Right forelimb (tissue), 1 donor: ENCODE measurements around the gene RAB22A.
A peak's percentile ranks its signal among the peaks of the same experiment; 100 is the strongest.

Experiments
- DNase-seq: peaks from one replicate; pipeline ENCODE4 v3.0.0-alpha.2; 2018

Gene RAB22A

GRCh38 chr20:58305061-58305460 lies 4.5 kb upstream of the RAB22A start:
- no peak for DNase-seq

- no peak for DNase-seq
These were observed 2.9 kb upstream of the RAB22A start for GRCh38 chr20:58306421-58307261.

GRCh38 chr20:58307270-58307669 lies 2.2 kb upstream of the RAB22A start:
- no peak for DNase-seq

- no peak for DNase-seq
These were observed 1.2 kb upstream of the RAB22A start for GRCh38 chr20:58308290-58308679.

GRCh38 chr20:58308680-58309527 lies 611 bp upstream of the RAB22A start:
- DNase-seq = peak; percentile 74

- no peak for DNase-seq
These were observed 822 bp downstream of the RAB22A start for GRCh38 chr20:58310291-58310782.

- no peak for DNase-seq
These were observed 3.3 kb downstream of the RAB22A start for GRCh38 chr20:58312836-58313235.

GRCh38 chr20:58313396-58313795 lies 3.9 kb downstream of the RAB22A start:
- DNase-seq = no peak

- DNase-seq = no peak
These were observed 11.7 kb downstream of the RAB22A start for GRCh38 chr20:58321205-58321604.

GRCh38 chr20:58322083-58322482 lies 12.6 kb downstream of the RAB22A start:
- DNase-seq = no peak

- DNase-seq = no peak
These were observed 16.4 kb downstream of the RAB22A start for GRCh38 chr20:58325912-58326311.

GRCh38 chr20:58327211-58327610 lies 17.7 kb downstream of the RAB22A start:
- no peak for DNase-seq

- DNase-seq = no peak
These were observed 19.3 kb downstream of the RAB22A start for GRCh38 chr20:58328836-58329235.

- no peak for DNase-seq
These were observed 20.2 kb downstream of the RAB22A start for GRCh38 chr20:58329711-58330110.

- DNase-seq = no peak
These were observed 20.7 kb downstream of the RAB22A start for GRCh38 chr20:58330249-58330648.

GRCh38 chr20:58330687-58331086 lies 21.2 kb downstream of the RAB22A start:
- DNase-seq = peak; percentile 70

GRCh38 chr20:58331961-58332551 lies 22.5 kb downstream of the RAB22A start:
- no peak for DNase-seq

GRCh38 chr20:58339741-58340140 lies 30.2 kb downstream of the RAB22A start:
- DNase-seq = no peak

GRCh38 chr20:58340151-58340550 lies 30.6 kb downstream of the RAB22A start:
- DNase-seq = no peak

GRCh38 chr20:58340853-58341252 lies 31.3 kb downstream of the RAB22A start:
- no peak for DNase-seq

- no peak for DNase-seq
These were observed 32.8 kb downstream of the RAB22A start for GRCh38 chr20:58342104-58342945.

- DNase-seq = no peak
These were observed 35.2 kb downstream of the RAB22A start for GRCh38 chr20:58344741-58345140.
